C4-2B (cell line): ENCODE data around the gene NUDCD3.

Experiments used
- ZFX ChIP-seq: fragments of 450-650 bp; IDR thresholded peaks from 2 replicates; pipeline ENCODE4 v1.6.1; 2017
- TF ChIP-seq, protein P1 (sequence below): fragments of 450-650 bp; conservative IDR thresholded peaks from 2 replicates; pipeline ENCODE4 v1.5.1; 2017; ENCODE audit warnings: mild to moderate bottlenecking

- TF ChIP-seq, protein P1, sequence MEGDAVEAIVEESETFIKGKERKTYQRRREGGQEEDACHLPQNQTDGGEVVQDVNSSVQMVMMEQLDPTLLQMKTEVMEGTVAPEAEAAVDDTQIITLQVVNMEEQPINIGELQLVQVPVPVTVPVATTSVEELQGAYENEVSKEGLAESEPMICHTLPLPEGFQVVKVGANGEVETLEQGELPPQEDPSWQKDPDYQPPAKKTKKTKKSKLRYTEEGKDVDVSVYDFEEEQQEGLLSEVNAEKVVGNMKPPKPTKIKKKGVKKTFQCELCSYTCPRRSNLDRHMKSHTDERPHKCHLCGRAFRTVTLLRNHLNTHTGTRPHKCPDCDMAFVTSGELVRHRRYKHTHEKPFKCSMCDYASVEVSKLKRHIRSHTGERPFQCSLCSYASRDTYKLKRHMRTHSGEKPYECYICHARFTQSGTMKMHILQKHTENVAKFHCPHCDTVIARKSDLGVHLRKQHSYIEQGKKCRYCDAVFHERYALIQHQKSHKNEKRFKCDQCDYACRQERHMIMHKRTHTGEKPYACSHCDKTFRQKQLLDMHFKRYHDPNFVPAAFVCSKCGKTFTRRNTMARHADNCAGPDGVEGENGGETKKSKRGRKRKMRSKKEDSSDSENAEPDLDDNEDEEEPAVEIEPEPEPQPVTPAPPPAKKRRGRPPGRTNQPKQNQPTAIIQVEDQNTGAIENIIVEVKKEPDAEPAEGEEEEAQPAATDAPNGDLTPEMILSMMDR: no peak
- no peak for TF ChIP-seq ZFX
Measured at GRCh38 chr7:44387389-44387788, 103.1 kb downstream of the NUDCD3 start.
